Adrenal gland (tissue), 12 donors: ENCODE results near the gene CMIP. TPM values are rescaled to one million over a fixed set of nuclear protein-coding genes. Genes with fewer than 3 reads are reported as not detected.

ENCODE experiments used
- DNase-seq, 7 donors: peaks; one replicate each; pipeline ENCODE4 v3.0.0-alpha.2; 2019 to 2020
- H3K27ac ChIP-seq, 5 donors: fragments of 200-600 bp; sonication (generic) in 4 of 5; 1 replicate in 3 of 5; 2 replicates in 2 of 5; pipeline versions ENCODE4 v1.5.1 to v1.8.0; 2016 to 2020; ENCODE audit warnings: mild to moderate bottlenecking in 1 of 5
- H3K27me3 ChIP-seq: fragments of 200-600 bp; 2 replicates; pipeline ENCODE4 v1.8.0; 2021
- H3K36me3 ChIP-seq, 2 donors: fragments of 200-600 bp; replicated peaks in 1 of 2; 1 replicate in 1 of 2; 2 replicates in 1 of 2; pipeline versions ENCODE4 v1.5.1 to v1.8.0; 2018 to 2022
- H3K4me1 ChIP-seq, 2 donors: fragments of 200-600 bp; replicated peaks in 1 of 2; 1 replicate in 1 of 2; 2 replicates in 1 of 2; pipeline versions ENCODE4 v1.5.1 to v1.8.0; 2018 to 2021
- H3K4me3 ChIP-seq, 4 donors: fragments of 200-600 bp; sonication (generic) in 3 of 4; one replicate each; pipeline ENCODE4 v1.5.1; 2016 to 2018
- H3K9me3 ChIP-seq, 3 donors: fragments of 200-600 bp; sonication (generic) in 1 of 3; replicated peaks in 1 of 3; 1 replicate in 2 of 3; 2 replicates in 1 of 3; pipeline versions ENCODE4 v1.5.1 to v1.8.0; 2016 to 2021
- POLR2A ChIP-seq, 2 donors: fragments of 450-650 bp; IDR thresholded peaks; one replicate each; pipeline ENCODE4 v1.6.1; 2017; ENCODE audit warnings: antibody characterized with exemption in 2 of 2, mild to moderate bottlenecking in 2 of 2, moderate library complexity in 1 of 2
- WGBS, 4 donors: extraction: QIAGEN DNeasy Blood & Tissue Kit in 2 of 4; methylation state at CpG; one replicate each; pipeline versions ENCODE4 v1.1.5 to v1.1.7; 2013 to 2017; 5-methylcytosine and 5-hydroxymethylcytosine counted together
- intact Hi-C, 2 donors: fragments of 100-400 bp; cut with DNase I; formaldehyde crosslinking; loops; one replicate each; pipeline versions ENCODE4 v1.14.1 to v1.15.0; 2022 to 2023
- polyA plus RNA-seq, 3 donors: library from polyadenylated mRNA; stranded (reverse); fragments of 200-250 nt in 2 of 3; fragments of 350-450 nt in 1 of 3; fragmentation: Illumina TruSeq in 1 of 3; extraction: RNeasy Lipid Tissue Mini Kit (QIAGEN cat#74804) in 1 of 3; gene quantifications; one replicate each; pipeline ENCODE4 v1.2.3, GENCODE V29; 2013 to 2014
- total RNA-seq, 9 donors: library from RNA; depleted of rRNA in 4 of 9; stranded (reverse); fragments of >200 nt in 4 of 9; fragments of 120-200 nt in 1 of 9; fragmentation: NEBNext Ultra II Directional in 1 of 9; extraction: Animal tissue kit (Norgen Biotek cat#: 25700) in 1 of 9; gene quantifications; one replicate each; pipeline versions ENCODE4 v1.1.0 to v1.2.4, GENCODE V29; 2013 to 2023
- TF ChIP-seq, protein P1 (sequence below), 6 experiments: fragments of 450-650 bp in 4 of 6; fragments of 200-600 bp in 2 of 6; sonication (generic) in 1 of 6; IDR thresholded peaks; 1 replicate in 5 of 6; 2 replicates in 1 of 6; pipeline versions ENCODE4 v1.5.1 to v1.8.0; 2016 to 2021; ENCODE audit warnings: antibody characterized with exemption in 6 of 6, mild to moderate bottlenecking in 2 of 6, moderate library complexity in 1 of 6
- donor health status: healthy with polysubstance abuse.
- donor health status: Bipolar disorder and iron deficiency.
- donor health status: DM: yes; HTN: yes; CAD: no.
- donor health status: DM: no; HTN: no; CAD: no.
- donor health status: DM: no; HTN: no; CAD: no.
- donor health status: DM: yes; HTN: yes; CAD: no.

The CMIP gene
- total and polyA plus RNA-seq, 12 donors = 8.1 to 87.9 (median 42.5) TPM

DNA sequence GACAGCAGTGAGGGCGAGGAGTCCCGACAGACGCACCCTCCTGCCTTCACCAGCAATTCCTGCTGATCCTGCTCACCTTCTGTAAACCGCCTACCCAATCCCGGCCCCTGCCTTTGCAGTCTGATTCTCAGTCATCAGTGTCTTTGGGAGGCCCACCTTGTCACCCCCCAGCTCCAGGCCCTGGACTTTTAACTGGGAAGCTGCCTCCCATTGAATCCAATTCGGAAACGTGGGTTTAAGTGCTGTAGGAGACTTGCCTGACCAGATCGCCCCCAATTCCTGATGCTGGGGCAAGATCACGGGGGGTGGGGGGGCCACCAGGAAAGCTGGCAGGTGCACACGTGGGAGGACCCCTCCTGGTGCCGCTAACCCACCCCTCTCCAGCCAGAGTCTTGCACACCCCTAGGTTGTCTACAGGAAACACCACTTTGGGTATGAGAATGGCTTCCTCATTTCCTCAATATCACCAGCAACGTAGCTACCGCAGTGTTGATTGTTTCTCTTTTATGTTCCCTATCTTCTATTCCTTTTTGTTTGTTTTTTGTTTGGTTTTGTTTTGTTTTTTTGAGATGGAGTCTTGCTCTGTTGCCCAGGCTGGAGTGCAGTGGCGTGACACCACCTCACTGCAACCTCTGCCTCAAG, 46.6 kb upstream of the CMIP start:
- Histone ChIP-seq H3K27ac (no peak overlapping the region), H3K4me1 (no peaks in the 10 kb centered on the region), H3K9me3 (peaks cover 0 to 7% (median 0%) of the 10 kb centered on the region in 3 donors), H3K27me3 (no peaks in the 10 kb centered on the region), H3K4me3 (no peak overlapping the region), H3K36me3 (no peaks in the 10 kb centered on the region)
- TF ChIP-seq, protein P1, sequence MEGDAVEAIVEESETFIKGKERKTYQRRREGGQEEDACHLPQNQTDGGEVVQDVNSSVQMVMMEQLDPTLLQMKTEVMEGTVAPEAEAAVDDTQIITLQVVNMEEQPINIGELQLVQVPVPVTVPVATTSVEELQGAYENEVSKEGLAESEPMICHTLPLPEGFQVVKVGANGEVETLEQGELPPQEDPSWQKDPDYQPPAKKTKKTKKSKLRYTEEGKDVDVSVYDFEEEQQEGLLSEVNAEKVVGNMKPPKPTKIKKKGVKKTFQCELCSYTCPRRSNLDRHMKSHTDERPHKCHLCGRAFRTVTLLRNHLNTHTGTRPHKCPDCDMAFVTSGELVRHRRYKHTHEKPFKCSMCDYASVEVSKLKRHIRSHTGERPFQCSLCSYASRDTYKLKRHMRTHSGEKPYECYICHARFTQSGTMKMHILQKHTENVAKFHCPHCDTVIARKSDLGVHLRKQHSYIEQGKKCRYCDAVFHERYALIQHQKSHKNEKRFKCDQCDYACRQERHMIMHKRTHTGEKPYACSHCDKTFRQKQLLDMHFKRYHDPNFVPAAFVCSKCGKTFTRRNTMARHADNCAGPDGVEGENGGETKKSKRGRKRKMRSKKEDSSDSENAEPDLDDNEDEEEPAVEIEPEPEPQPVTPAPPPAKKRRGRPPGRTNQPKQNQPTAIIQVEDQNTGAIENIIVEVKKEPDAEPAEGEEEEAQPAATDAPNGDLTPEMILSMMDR (IDR thresholded peaks at IDR 0.05) = no peak
- no peak for TF ChIP-seq POLR2A (IDR thresholded peaks at IDR 0.05)
- intact Hi-C loops = no loop called here
- 77 to 84% (median 81%) methylated on average over 11 to 14 of the region's 14 CpGs for WGBS, 4 donors
- DNase-seq = no peak

DNA sequence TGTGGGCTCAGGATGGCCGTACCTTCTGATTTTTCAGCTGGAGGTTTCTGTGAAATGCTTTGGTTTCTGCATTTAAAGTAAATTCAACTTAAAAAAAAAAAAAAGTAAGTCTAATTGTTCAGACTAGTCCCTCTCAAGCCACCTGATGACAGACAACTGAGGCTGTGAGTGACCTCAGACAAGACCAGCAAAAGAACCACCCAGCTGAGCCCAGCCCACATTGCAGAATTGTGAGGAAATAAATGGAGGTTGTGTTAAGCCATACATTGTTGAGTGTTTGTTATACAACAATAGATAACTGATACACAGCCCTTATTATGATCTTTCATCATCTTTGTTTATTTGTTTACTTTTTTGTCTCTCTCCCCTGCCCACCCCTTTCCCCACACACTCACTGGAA, 44.7 kb upstream of the CMIP start:
- Histone ChIP-seq H3K9me3 (peaks cover 0 to 7% (median 0%) of the 10 kb centered on the region in 3 donors), H3K27ac (no peak overlapping the region), H3K4me3 (no peak overlapping the region), H3K27me3 (no peaks in the 10 kb centered on the region), H3K4me1 (peaks cover 4% of the 10 kb centered on the region in 2 donors), H3K36me3 (no peaks in the 10 kb centered on the region)
- intact Hi-C loops = loop anchor here (5.0 to 10.0 kb wide), 2 partner anchors 295 to 322 kb away; no protein-coding TSS in a partner anchor
- DNase-seq = no peak
- TF ChIP-seq, protein P1 (IDR thresholded peaks at IDR 0.05) = no peak
- whole genome bisulfite sequencing, 4 donors = 100% methylated on average over 1 of the region's 1 CpG

DNA sequence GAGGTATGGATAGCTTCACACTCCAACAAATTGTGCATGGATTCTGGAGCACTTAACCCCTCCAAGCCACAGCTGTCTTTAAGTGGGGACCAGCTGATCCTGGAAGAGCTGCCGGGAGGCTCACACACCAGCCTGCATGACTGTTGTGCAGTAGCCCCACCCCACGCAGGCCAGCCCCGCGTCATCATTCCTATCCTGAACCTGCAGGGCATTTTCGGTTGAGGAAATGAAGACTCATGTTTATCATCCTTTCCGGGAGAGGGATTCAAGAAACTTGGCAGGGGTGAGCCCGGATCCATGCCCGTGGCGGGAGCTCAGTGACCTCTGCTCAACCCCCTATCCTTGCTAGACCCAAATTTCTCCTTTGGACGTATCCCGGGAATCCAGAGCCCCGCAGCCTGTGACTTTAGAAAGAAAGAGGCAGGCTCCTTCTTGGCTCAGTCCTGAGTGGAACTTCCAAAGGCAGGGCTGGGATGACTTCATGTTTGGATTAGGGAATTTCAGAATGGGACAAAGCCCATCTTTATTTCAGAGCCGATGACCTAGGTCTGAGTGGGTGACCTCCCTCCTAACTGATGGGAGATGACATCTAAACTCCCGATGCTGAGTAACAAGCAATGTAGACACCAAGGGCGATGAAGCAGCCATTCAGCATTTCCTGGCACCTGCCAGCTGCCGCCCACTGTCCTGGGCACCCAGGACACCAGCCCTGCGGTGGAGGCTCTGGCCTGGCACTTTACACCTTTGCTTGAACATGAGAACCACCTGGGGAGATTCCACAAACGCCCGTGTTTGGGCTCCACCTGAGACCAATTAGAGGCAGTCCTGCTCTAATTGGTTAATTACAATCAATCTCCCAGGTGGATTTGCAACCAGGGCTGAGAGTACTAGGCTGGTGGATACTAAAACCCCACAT, 43.3 kb upstream of the CMIP start:
- Histone ChIP-seq H3K27me3 (no peaks in the 10 kb centered on the region), H3K27ac (no peak overlapping the region), H3K4me3 (no peak overlapping the region), H3K9me3 (peaks cover 0 to 7% (median 0%) of the 10 kb centered on the region in 3 donors), H3K4me1 (peaks cover 4% of the 10 kb centered on the region in 2 donors), H3K36me3 (no peaks in the 10 kb centered on the region)
- TF ChIP-seq, protein P1 (IDR thresholded peaks at IDR 0.05) = no peak
- TF ChIP-seq POLR2A (IDR thresholded peaks at IDR 0.05) = no peak
- intact Hi-C loops = loop anchor here (5.0 to 10.0 kb wide), 2 partner anchors 294 to 321 kb away; no protein-coding TSS in a partner anchor
- DNase-seq = peak in 4 of 7 donors; percentile 24 to 42 (median 30)
- WGBS, 4 donors = 57 to 73% (median 67%) methylated on average over 16 to 19 of the region's 19 CpGs

DNA sequence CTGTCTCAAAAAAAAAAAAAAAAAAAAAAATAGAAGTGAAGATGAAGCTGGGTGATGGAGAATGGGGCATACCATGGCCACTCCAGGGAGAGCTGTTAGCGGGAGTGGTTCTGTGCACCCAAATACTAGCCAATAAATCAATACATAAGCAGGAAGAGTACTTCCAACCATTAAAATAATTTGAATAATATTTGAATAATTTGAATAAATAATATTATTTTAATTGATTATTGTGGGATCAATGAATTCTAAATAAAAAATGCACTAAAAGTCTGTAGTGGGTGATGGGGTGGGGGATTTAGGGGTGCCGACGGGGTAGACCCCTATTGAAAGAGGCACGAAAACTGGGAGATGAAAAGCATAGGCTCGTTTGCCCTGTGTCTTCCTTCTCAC, 41.4 kb upstream of the CMIP start:
- Histone ChIP-seq H3K4me3 (no peak overlapping the region), H3K9me3 (peaks cover 0 to 7% (median 0%) of the 10 kb centered on the region in 3 donors), H3K27me3 (no peaks in the 10 kb centered on the region), H3K36me3 (no peaks in the 10 kb centered on the region), H3K4me1 (peaks cover 4% of the 10 kb centered on the region in 2 donors), H3K27ac (no peak overlapping the region)
- intact Hi-C loops = loop anchor here (5.0 to 10.0 kb wide), 2 partner anchors 292 to 319 kb away; no protein-coding TSS in a partner anchor
- TF ChIP-seq, protein P1 (IDR thresholded peaks at IDR 0.05) = no peak
- no peak for TF ChIP-seq POLR2A (IDR thresholded peaks at IDR 0.05)
- 19 to 25% (median 21%) methylated on average over 5 of the region's 5 CpGs for WGBS, 4 donors
- no peak for DNase-seq
